Sigmoid colon (tissue), 4 donors: Measurements from ENCODE around the gene SRF.

Experiments used
- EP300 ChIP-seq, 4 donors: sonication (generic); formaldehyde crosslinking; IDR thresholded peaks; one replicate each; pipeline ENCODE4 v1.6.1; 2017; ENCODE audit warnings: antibody characterized with exemption in 4 of 4
- POLR2A ChIP-seq, 2 donors: fragments of 450-650 bp; IDR thresholded peaks; one replicate each; pipeline ENCODE4 v1.6.1; 2016; ENCODE audit warnings: antibody characterized with exemption in 2 of 2, mild to moderate bottlenecking in 2 of 2, moderate library complexity in 2 of 2
- POLR2AphosphoS5 ChIP-seq, 4 donors: sonication (generic); formaldehyde crosslinking; IDR thresholded peaks; one replicate each; pipeline ENCODE4 v1.6.1; 2017; ENCODE audit warnings: antibody characterized with exemption in 4 of 4
- TF ChIP-seq, protein P1 (sequence below), 4 experiments: fragments of 450-650 bp in 3 of 4; fragments of 200-600 bp in 1 of 4; IDR thresholded peaks; one replicate each; pipeline ENCODE4 v1.5.1; 2016 to 2019; ENCODE audit warnings: antibody characterized with exemption in 4 of 4, mild to moderate bottlenecking in 3 of 4, moderate library complexity in 2 of 4

DNA sequence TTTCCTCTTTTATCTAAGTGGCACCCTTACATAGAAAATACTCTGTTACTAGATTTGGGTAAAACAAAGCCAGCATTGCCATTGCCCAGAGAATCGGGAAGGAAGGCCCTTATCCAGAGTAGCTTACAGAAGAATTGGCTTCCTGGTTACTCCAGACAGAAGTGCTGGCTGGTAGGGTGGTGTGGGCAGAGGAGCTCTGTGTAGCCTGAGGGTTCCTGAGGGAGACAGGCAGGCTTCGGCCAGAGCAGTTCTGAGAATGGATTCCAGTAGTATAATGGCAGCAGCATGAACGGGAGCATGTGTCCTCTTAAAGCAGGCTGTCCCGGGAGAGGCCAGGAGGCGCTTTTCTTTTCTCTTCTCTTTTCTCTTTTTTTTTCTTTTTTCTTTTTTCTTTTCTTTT lies 22.9 kb downstream of the SRF start:
- TF ChIP-seq, protein P1, sequence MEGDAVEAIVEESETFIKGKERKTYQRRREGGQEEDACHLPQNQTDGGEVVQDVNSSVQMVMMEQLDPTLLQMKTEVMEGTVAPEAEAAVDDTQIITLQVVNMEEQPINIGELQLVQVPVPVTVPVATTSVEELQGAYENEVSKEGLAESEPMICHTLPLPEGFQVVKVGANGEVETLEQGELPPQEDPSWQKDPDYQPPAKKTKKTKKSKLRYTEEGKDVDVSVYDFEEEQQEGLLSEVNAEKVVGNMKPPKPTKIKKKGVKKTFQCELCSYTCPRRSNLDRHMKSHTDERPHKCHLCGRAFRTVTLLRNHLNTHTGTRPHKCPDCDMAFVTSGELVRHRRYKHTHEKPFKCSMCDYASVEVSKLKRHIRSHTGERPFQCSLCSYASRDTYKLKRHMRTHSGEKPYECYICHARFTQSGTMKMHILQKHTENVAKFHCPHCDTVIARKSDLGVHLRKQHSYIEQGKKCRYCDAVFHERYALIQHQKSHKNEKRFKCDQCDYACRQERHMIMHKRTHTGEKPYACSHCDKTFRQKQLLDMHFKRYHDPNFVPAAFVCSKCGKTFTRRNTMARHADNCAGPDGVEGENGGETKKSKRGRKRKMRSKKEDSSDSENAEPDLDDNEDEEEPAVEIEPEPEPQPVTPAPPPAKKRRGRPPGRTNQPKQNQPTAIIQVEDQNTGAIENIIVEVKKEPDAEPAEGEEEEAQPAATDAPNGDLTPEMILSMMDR (IDR thresholded peaks at IDR 0.05): no peak
- TF ChIP-seq POLR2AphosphoS5 (IDR thresholded peaks at IDR 0.05) (no peak), EP300 (IDR thresholded peaks at IDR 0.05) (no peak), POLR2A (IDR thresholded peaks at IDR 0.05) (no peak)
